ENCODE results near the gene TMCO4.

Gene TMCO4

DNA sequence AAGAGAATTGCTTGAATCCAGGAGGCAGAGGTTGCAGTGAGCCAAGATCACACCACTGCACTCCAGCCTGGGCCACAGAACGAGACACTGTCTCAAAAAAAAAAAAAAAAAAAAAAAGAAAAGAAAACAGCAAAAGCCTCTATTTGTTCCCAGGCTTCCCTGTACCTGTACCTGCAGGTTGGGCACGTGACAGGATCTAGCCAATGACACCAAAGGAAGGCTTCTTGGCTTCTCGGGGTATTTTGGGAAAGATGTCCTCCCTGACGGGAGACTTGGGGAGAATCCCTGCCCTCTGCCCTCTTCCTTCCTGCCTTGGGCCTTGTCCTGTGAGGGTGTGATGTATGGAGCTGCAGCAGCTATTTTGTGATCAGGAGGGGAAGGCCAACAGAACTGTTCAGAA lies 22.8 kb downstream of the TMCO4 start:
- peak in 1 of 10 donors; percentile 11 for DNase-seq
- intact Hi-C loops (cut with DNase I): no loop called here

DNA sequence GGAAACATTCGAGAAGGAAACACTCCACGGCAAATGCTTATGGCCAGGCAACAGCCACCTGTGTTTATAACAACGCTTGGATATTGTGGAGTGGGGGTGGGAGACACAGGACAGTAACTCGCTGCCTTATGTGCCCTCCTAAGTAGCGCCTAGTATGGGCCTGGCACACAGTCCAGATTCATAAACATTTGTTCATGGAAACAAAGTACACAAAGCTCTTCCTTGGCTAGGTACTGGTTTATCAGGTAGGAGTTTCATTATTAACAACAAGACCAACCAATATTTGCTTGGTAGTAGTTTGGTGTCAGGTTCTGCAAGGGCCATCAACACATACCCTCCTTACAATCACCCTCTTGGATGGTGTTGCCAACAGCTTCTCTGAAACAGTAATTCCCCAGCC lies 23.4 kb downstream of the TMCO4 start:
- intact Hi-C loops (cut with DNase I): no loop called here
- DNase-seq: no peak

- intact Hi-C loops (cut with DNase I): no loop called here
These were observed 23.9 kb downstream of the TMCO4 start for GRCh38 chr1:19775831-19776230.

GRCh38 chr1:19775317-19775716 lies 24.4 kb downstream of the TMCO4 start:
- intact Hi-C loops (cut with DNase I): no loop called here

More at GRCh38 chr1:19775831-19776230, 23.9 kb downstream of the TMCO4 start:
- DNase-seq: peak in 1 of 10 donors; percentile 20

DNA sequence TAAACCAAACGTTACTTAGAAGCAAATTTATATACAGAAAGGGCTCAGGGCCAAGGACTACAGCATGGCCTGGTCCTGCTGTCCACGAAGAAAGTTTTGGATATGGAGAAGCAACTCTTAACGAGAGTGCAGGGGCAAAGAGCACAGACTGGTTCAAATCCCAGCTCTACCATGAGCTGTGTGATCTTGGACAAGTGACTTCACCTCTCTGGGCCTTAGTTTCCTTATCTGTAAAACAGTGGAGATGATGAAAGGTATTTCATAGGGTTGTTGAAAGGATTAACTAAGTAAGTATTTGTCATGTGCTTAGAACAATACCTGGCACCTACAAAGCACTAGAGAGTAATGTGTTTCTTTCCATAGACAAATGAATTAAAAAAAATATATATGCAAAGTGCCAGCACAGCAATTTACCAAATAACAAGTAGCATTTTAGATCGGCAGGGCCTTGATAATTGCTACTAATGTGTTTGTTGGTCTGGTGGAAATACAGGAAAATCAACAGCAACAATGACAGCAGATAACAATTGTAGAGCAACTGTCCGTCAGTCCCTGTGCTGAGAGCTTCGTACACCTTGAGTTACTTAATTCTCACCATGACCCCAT lies 25.4 kb downstream of the TMCO4 start:
- intact Hi-C loops (cut with DNase I): no loop called here
- no peak for DNase-seq

More at GRCh38 chr1:19775317-19775716, 24.4 kb downstream of the TMCO4 start:
- DNase-seq: peak in 1 of 10 donors; percentile 30

GRCh38 chr1:19773485-19773884 lies 26.2 kb downstream of the TMCO4 start:
- intact Hi-C loops (cut with DNase I): no loop called here
- no peak for DNase-seq

DNA sequence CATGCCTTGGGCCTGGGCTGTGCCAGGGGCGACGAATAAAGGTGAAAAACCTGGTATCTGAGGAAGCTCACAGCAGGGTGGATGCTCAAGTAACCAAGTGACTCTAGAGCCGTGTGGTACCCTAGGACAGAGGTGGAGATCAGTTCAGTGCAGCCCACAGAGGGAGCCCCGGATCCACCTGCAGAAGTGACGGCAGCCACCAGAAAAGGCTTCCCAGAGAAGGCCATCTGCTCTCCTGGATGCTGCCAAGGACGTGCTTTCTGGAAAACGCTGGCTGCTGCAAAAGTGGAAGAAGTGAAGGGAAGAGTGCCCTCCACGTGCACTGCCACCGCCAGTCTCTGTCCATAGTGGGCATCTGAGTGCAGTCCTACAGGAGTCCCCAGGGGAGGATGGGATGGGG lies 27.7 kb downstream of the TMCO4 start:
- peak in 3 of 10 donors; percentile 27 to 86 (median 28) for DNase-seq
- intact Hi-C loops (cut with DNase I): no loop called here

DNA sequence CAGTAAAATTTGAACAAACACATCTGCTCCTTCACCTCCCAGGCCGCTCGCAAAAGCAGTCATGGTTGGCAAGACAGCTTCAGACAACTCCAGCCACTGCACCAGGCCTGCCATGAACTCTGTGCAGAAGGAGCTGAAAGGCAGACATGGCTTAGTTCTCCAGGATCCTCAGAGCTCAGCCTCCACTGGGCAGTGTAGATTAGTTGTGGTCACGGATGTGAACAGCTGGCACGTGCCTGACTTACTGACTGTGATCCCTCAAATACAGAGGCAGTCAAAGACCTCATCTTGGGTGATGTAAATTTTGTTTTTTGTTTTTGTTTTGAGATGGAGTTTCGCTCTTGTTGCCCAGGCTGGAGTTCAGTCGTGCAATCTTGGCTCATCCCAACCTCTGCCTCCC lies 28.4 kb downstream of the TMCO4 start:
- DNase-seq: peak in 1 of 10 donors; percentile 57
- intact Hi-C loops (cut with DNase I): no loop called here

- no peak for DNase-seq
- intact Hi-C loops (cut with DNase I): no loop called here
These were observed 29.1 kb downstream of the TMCO4 start for GRCh38 chr1:19770436-19771190.

GRCh38 chr1:19769211-19769932 lies 30.3 kb downstream of the TMCO4 start:
- peak in 1 of 10 donors; percentile 62 for DNase-seq
- intact Hi-C loops (cut with DNase I): no loop called here

DNA sequence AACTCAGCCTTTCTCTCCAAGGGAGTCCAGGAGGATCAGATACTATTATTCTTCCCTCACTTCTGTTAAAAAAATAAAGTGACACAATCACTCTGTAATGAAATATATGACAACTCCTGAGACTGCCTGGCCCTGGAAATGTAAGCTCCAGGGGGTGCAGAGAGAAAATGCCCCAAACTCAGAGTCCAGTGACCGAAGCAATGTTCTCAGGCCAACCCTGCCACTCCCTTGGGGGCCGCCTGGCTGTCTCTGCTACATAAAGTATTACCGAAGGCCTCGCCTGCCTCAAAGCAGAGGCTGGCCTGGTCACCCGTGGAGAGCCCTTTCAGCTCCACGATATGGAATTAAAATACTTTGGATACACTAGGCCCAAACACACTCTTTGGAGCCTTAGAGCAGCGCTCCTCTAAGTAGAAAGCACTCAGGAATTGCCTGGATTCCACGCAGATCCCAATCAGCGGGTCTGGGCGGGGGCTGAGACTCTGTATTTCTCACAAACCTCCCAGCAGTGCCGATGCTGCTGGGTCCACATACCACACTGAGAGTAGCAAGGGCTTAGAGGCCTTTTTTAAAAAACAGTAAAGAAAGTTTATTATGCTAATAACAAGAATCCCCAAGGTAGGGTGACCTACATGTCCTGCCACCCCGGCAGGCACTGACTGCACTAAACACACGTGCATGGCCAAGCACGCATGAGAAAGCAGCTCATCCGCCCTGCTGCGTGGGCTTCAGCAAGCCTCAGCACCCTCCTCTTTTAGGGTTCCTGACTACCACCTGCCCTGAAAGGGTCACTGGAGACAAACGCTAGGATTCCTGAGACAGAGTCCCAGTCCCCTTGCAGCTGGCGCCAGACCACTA lies 31.1 kb downstream of the TMCO4 start:
- intact Hi-C loops (cut with DNase I): no loop called here
- DNase-seq: peak in 1 of 10 donors; percentile 33

DNA sequence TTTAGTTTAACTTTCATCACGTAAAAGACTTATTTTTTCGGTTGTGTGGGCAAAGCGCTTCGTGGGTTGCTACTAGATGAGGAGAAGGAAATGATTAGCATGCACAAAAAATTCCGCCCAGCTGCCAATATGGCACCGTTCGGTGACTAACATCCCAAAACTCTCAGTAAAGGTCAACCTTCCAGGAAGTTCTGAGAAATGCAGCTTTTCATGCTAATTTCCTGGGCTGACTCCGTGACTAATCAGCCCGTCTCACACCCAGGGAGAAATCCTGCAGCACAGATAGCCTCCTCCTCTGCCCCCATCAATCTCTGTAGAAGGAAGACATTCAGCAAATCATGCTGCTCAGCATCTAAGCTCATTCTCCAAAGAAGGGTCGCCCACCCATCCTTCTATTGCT lies 34.1 kb downstream of the TMCO4 start:
- peak in 1 of 10 donors; percentile 8 for DNase-seq
- intact Hi-C loops (cut with DNase I): no loop called here

DNA sequence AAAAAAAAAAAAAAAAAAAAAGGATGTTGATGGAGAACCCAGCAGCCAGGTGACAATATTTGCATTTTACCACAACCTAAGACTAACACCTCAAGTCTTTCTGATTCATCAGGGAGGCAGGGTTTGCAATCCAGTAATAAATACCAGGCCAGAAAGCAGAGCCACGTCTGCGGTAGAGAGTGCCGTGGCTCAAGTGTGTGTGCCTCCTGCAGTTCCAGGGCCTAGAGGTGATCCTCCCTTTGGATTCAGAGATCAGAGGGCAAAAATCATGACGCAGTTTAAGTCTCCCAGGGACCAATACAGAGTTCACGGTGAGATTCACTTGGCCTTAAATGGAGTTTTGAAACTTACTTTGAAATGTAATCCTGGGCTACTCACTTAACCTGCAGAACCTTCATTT lies 34.9 kb downstream of the TMCO4 start:
- intact Hi-C loops (cut with DNase I): no loop called here
- peak in 1 of 10 donors; percentile 24 for DNase-seq

GRCh38 chr1:19762175-19762779 lies 37.4 kb downstream of the TMCO4 start:
- intact Hi-C loops (cut with DNase I): no loop called here
- DNase-seq: peak in 2 of 10 donors; percentile 19 to 73

DNA sequence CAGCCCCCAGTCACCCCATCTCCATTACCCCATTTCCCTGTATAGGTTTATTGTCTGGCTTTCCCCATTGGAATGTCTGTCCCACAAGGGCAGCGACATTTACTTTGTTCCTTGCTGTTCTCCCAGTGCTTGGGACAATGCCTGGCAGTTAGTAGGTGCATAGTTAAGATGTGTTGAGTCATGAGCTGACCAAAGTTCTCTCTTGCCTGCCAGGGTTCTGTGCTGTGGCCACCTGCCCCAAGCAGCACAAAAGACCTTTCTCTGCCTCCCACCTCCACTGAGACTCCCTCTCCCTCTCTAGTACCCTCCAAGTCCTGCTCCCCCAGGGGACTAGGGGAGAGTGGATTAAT lies 40.0 kb downstream of the TMCO4 start:
- intact Hi-C loops (cut with DNase I): no loop called here
- DNase-seq: peak in 1 of 10 donors; percentile 31

GRCh38 chr1:19758227-19758830 lies 41.4 kb downstream of the TMCO4 start:
- intact Hi-C loops (cut with DNase I): no loop called here
- DNase-seq: peak in 1 of 10 donors; percentile 30

GRCh38 chr1:19757641-19758040 lies 42.1 kb downstream of the TMCO4 start:
- intact Hi-C loops (cut with DNase I): no loop called here
- DNase-seq: no peak

GRCh38 chr1:19756480-19756879 lies 43.2 kb downstream of the TMCO4 start:
- intact Hi-C loops (cut with DNase I): no loop called here
- no peak for DNase-seq

DNA sequence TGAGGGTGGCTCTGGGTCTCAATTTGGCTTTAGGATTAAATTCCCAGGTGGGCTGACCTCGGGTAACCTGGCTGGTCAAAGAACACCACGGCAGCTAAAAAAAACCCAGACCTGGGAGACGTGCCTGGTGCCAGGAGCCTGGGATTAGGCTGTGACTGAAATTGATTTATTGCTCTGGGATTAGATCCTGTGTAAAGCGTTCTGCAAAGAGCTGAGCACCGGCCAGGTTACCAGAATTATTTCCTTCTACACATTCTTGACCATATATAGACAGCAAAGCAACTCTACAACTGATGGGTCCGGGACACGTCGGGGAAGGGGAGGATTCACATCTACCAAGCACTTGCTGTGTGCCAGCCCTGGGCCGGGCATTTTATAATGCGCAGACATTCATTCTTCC lies 45.2 kb downstream of the TMCO4 start:
- intact Hi-C loops (cut with DNase I): no loop called here
- peak in 1 of 10 donors; percentile 30 for DNase-seq

Data from posterior cingulate gyrus (tissue), 11 donors.